GM18526 (cell line): Measurements from ENCODE around the gene DNAH11.

ENCODE experiments used
- POLR2A ChIP-seq: IDR thresholded peaks from 3 replicates; pipeline ENCODE4 v1.6.1; 2011; ENCODE audit not compliant: insufficient read length; ENCODE audit errors: extremely low read depth

The DNAH11 gene

GRCh38 chr7:21596801-21597200 is 54.0 kb downstream of the DNAH11 start:
- TF ChIP-seq POLR2A, result no peak

- TF ChIP-seq POLR2A, result no peak
Observed at GRCh38 chr7:21603462-21603861, 60.6 kb downstream of the DNAH11 start.

- TF ChIP-seq POLR2A, result no peak
Observed at GRCh38 chr7:21603972-21604749, 61.3 kb downstream of the DNAH11 start.

- TF ChIP-seq POLR2A, result no peak
Observed at GRCh38 chr7:21605008-21605585, 62.3 kb downstream of the DNAH11 start.

- TF ChIP-seq POLR2A, result no peak
Observed at GRCh38 chr7:21608465-21608864, 65.6 kb downstream of the DNAH11 start.

GRCh38 chr7:21611129-21611528 is 68.3 kb downstream of the DNAH11 start:
- TF ChIP-seq POLR2A, result no peak

- no peak for TF ChIP-seq POLR2A
Observed at GRCh38 chr7:21616091-21616490, 73.3 kb downstream of the DNAH11 start.

- TF ChIP-seq POLR2A, result no peak
Observed at GRCh38 chr7:21616796-21617436, 74.1 kb downstream of the DNAH11 start.

GRCh38 chr7:21617513-21617912 is 74.7 kb downstream of the DNAH11 start:
- no peak for TF ChIP-seq POLR2A

- no peak for TF ChIP-seq POLR2A
Observed at GRCh38 chr7:21617916-21618390, 75.1 kb downstream of the DNAH11 start.

GRCh38 chr7:21618706-21619105 is 75.9 kb downstream of the DNAH11 start:
- TF ChIP-seq POLR2A, result no peak

GRCh38 chr7:21620054-21620453 is 77.2 kb downstream of the DNAH11 start:
- no peak for TF ChIP-seq POLR2A

- TF ChIP-seq POLR2A, result no peak
Observed at GRCh38 chr7:21624320-21624719, 81.5 kb downstream of the DNAH11 start.

GRCh38 chr7:21636694-21637093 is 93.9 kb downstream of the DNAH11 start:
- TF ChIP-seq POLR2A, result no peak

- no peak for TF ChIP-seq POLR2A
Observed at GRCh38 chr7:21639206-21639868, 96.5 kb downstream of the DNAH11 start.

- no peak for TF ChIP-seq POLR2A
Observed at GRCh38 chr7:21640105-21640504, 97.3 kb downstream of the DNAH11 start.

GRCh38 chr7:21641546-21641945 is 98.7 kb downstream of the DNAH11 start:
- no peak for TF ChIP-seq POLR2A
